WTC11 (cell line): Measurements from ENCODE around the gene TMCC2. TPM values are rescaled to one million over a fixed set of nuclear protein-coding genes. Genes with fewer than 3 reads are reported as not detected.

Experiments used
- ATAC-seq: fragments of 200-7000 bp; cut with Tn5 transposase; 2 replicates; pipeline ENCODE4 v1.10.0; 2021; ENCODE audit warnings: mild to moderate bottlenecking, moderate library complexity
- CTCF ChIA-PET: fragments of 300-600 bp; sonication (Branson Sonifier 250); formaldehyde crosslinking; loops from one replicate; lab custom pipeline; 2021; ENCODE audit warnings: antibody characterized with exemption; lab: Charles Lee
- POLR2A ChIA-PET: fragments of 350-600 bp; sonication (Branson Sonifier 250); formaldehyde crosslinking; loops from one replicate; lab custom pipeline; 2021; ENCODE audit warnings: antibody characterized with exemption; lab: Charles Lee
- DNase-seq: peaks from one replicate; pipeline ENCODE4 v3.0.0; 2021; ENCODE audit warnings: low spot score
- H3K27ac Mint-ChIP-seq: 2 replicates; pipeline ENCODE4 v1.8.0; 2021; ENCODE audit warnings: mixed read lengths
- H3K27me3 Mint-ChIP-seq: 2 replicates; pipeline ENCODE4 v1.8.0; 2021; ENCODE audit warnings: low read depth, mild to moderate bottlenecking, moderate library complexity, mixed read lengths
- H3K36me3 Mint-ChIP-seq: 2 replicates; pipeline ENCODE4 v1.8.0; 2021; ENCODE audit warnings: mixed read lengths
- H3K4me1 Mint-ChIP-seq: 2 replicates; pipeline ENCODE4 v1.8.0; 2022; ENCODE audit warnings: mixed read lengths
- H3K4me3 Mint-ChIP-seq: 2 replicates; pipeline ENCODE4 v1.8.0; 2021; ENCODE audit warnings: mild to moderate bottlenecking, moderate library complexity, mixed read lengths
- H3K9me3 Mint-ChIP-seq: 2 replicates; pipeline ENCODE4 v1.8.0; 2021; ENCODE audit warnings: mixed read lengths
- ATF1 ChIP-seq: sonication (generic); formaldehyde crosslinking; IDR thresholded peaks from 2 replicates; pipeline ENCODE4 v1.8.1; 2023; ENCODE audit warnings: mild to moderate bottlenecking, moderate library complexity, missing genetic modification reagents
- CDX4 ChIP-seq: fragments of 250-450 bp; sonication (Bioruptor Pico); IDR thresholded peaks from 2 replicates; pipeline ENCODE4 v1.9.0; 2021; ENCODE audit warnings: moderate library complexity, mild to moderate bottlenecking, inconsistent platforms, borderline replicate concordance
- CREB1 ChIP-seq: sonication (generic); formaldehyde crosslinking; IDR thresholded peaks from 2 replicates; pipeline ENCODE4 v1.8.0; 2023; ENCODE audit warnings: mild to moderate bottlenecking, missing genetic modification reagents
- CREM ChIP-seq: sonication (generic); formaldehyde crosslinking; IDR thresholded peaks from 2 replicates; pipeline ENCODE4 v1.8.1; 2022; ENCODE audit warnings: mild to moderate bottlenecking, missing genetic modification reagents, moderate library complexity
- FOXK1 ChIP-seq: sonication (generic); formaldehyde crosslinking; IDR thresholded peaks from 2 replicates; pipeline ENCODE4 v1.8.0; 2022; ENCODE audit warnings: mild to moderate bottlenecking, moderate library complexity, missing genetic modification reagents
- FOXP1 ChIP-seq: sonication (generic); formaldehyde crosslinking; IDR thresholded peaks from 2 replicates; pipeline ENCODE4 v1.8.0; 2022; ENCODE audit warnings: missing genetic modification reagents, mild to moderate bottlenecking, moderate library complexity, borderline replicate concordance
- FOXP4 ChIP-seq: sonication (generic); formaldehyde crosslinking; IDR thresholded peaks from 2 replicates; pipeline ENCODE4 v1.8.0; 2022; ENCODE audit warnings: mild to moderate bottlenecking, missing genetic modification reagents
- HMGXB4 ChIP-seq: sonication (generic); formaldehyde crosslinking; IDR thresholded peaks from 2 replicates; pipeline ENCODE4 v1.8.1; 2023; ENCODE audit warnings: mild to moderate bottlenecking, moderate library complexity, missing genetic modification reagents
- JAZF1 ChIP-seq: fragments of 250-450 bp; sonication (Bioruptor Pico); IDR thresholded peaks from 2 replicates; pipeline ENCODE4 v1.9.0; 2021; ENCODE audit warnings: moderate library complexity, mild to moderate bottlenecking, inconsistent platforms
- KAT7 ChIP-seq: sonication (generic); formaldehyde crosslinking; IDR thresholded peaks from 2 replicates; pipeline ENCODE4 v1.8.1; 2023; ENCODE audit warnings: missing genetic modification reagents, mild to moderate bottlenecking, borderline replicate concordance
- MAX ChIP-seq: sonication (generic); formaldehyde crosslinking; IDR thresholded peaks from 2 replicates; pipeline ENCODE4 v1.8.0; 2022; ENCODE audit warnings: mild to moderate bottlenecking, missing genetic modification reagents
- MXD4 ChIP-seq: fragments of 250-450 bp; sonication (Bioruptor Pico); IDR thresholded peaks from 2 replicates; pipeline ENCODE4 v1.8.0; 2021; ENCODE audit warnings: mild to moderate bottlenecking, moderate library complexity, borderline replicate concordance
- NR1H2 ChIP-seq: sonication (generic); formaldehyde crosslinking; IDR thresholded peaks from 2 replicates; pipeline ENCODE4 v1.9.0; 2021; ENCODE audit warnings: mild to moderate bottlenecking, moderate library complexity, missing genetic modification reagents
- SMAD4 ChIP-seq: sonication (generic); formaldehyde crosslinking; IDR thresholded peaks from 2 replicates; pipeline ENCODE4 v1.8.0; 2022; ENCODE audit warnings: mild to moderate bottlenecking, missing genetic modification reagents
- TEAD1 ChIP-seq: sonication (generic); formaldehyde crosslinking; IDR thresholded peaks from 2 replicates; pipeline ENCODE4 v1.8.0; 2022; ENCODE audit warnings: mild to moderate bottlenecking, missing genetic modification reagents
- TP53 ChIP-seq: sonication (generic); formaldehyde crosslinking; IDR thresholded peaks from 2 replicates; pipeline ENCODE4 v1.8.1; 2023; ENCODE audit warnings: mild to moderate bottlenecking, missing genetic modification reagents
- USF1 ChIP-seq: sonication (generic); formaldehyde crosslinking; IDR thresholded peaks from 2 replicates; pipeline ENCODE4 v1.8.0; 2022; ENCODE audit warnings: mild to moderate bottlenecking, missing genetic modification reagents
- ZBTB43 ChIP-seq: sonication (generic); formaldehyde crosslinking; IDR thresholded peaks from 2 replicates; pipeline ENCODE4 v1.8.1; 2023; ENCODE audit warnings: mild to moderate bottlenecking, missing genetic modification reagents
- ZNF219 ChIP-seq: sonication (generic); formaldehyde crosslinking; IDR thresholded peaks from 2 replicates; pipeline ENCODE4 v1.8.0; 2023; ENCODE audit warnings: missing genetic modification reagents, mild to moderate bottlenecking, borderline replicate concordance
- ZNF416 ChIP-seq: fragments of 250-450 bp; sonication (Bioruptor Pico); IDR thresholded peaks from 2 replicates; pipeline ENCODE4 v1.9.0; 2021; ENCODE audit warnings: mild to moderate bottlenecking, inconsistent platforms
- ZNF425 ChIP-seq: fragments of 250-450 bp; sonication (Bioruptor Pico); conservative IDR thresholded peaks from 2 replicates; pipeline ENCODE4 v1.9.0; 2021; ENCODE audit warnings: mild to moderate bottlenecking
- total RNA-seq: library from RNA; stranded (reverse); gene quantifications from 3 replicates; pipeline ENCODE4 v1.2.3, GENCODE V29; 2021

Gene TMCC2
- total RNA-seq, 1 experiment from 2014 or later, result 9.5 TPM

GRCh38 chr1:205235951-205236350, 8.2 kb downstream of the TMCC2 start (continued):
- TF ChIP-seq ZNF425 (CRISPR knock-in tag) (no peak), ZNF416 (CRISPR knock-in tag) (no peak), CDX4 (CRISPR knock-in tag) (no peak)

GRCh38 chr1:205236526-205236925, 8.8 kb downstream of the TMCC2 start:
- no peak for DNase-seq
- POLR2A ChIA-PET, result no interaction called here
- Mint-ChIP-seq H3K27me3 (no peaks in the 10 kb centered on the region), H3K27ac (no peak overlapping the region), H3K4me3 (no peak overlapping the region), H3K4me1 (peaks cover 9% of the 10 kb centered on the region), H3K9me3 (no peaks in the 10 kb centered on the region), H3K36me3 (no peaks in the 10 kb centered on the region)
- CTCF ChIA-PET, result interaction anchor here (4.9 kb wide), 1 partner anchor 8 kb away, joined by 32 read pairs; the partner anchor contains the start of gene TMCC2
- TF ChIP-seq FOXP4 (no peak), FOXK1 (CRISPR knock-in tag) (no peak), MXD4 (CRISPR knock-in tag) (no peak), CDX4 (CRISPR knock-in tag) (no peak)
- ATAC-seq, result no peak

- H3K4me1 Mint-ChIP-seq, result peaks cover 9% of the 10 kb centered on the region
- DNase-seq (no peak), ATAC-seq (no peak)
- H3K27ac Mint-ChIP-seq, result no peak overlapping the region
- no peaks in the 10 kb centered on the region for H3K9me3 Mint-ChIP-seq
- no peak overlapping the region for H3K4me3 Mint-ChIP-seq
- H3K36me3 Mint-ChIP-seq, result no peaks in the 10 kb centered on the region
- no peaks in the 10 kb centered on the region for H3K27me3 Mint-ChIP-seq
- ChIA-PET POLR2A (no interaction called here), CTCF (interaction anchor here (4.9 kb wide), 1 partner anchor 8 kb away, joined by 32 read pairs; the partner anchor contains the start of gene TMCC2)
- TF ChIP-seq TEAD1 (CRISPR knock-in tag), result no peak
- TF ChIP-seq USF1 (CRISPR knock-in tag), result no peak
- no peak for TF ChIP-seq FOXP1 (CRISPR knock-in tag)
- TF ChIP-seq ZNF219 (CRISPR knock-in tag), result no peak
- TF ChIP-seq CREB1 (CRISPR knock-in tag), result no peak
- no peak for TF ChIP-seq MXD4 (CRISPR knock-in tag)
- no peak for TF ChIP-seq ZBTB43 (CRISPR knock-in tag)
- no peak for TF ChIP-seq TP53 (CRISPR knock-in tag)
- TF ChIP-seq HMGXB4 (CRISPR knock-in tag), result no peak
- no peak for TF ChIP-seq JAZF1 (CRISPR knock-in tag)
- TF ChIP-seq MAX, result no peak
- TF ChIP-seq ATF1 (CRISPR knock-in tag), result no peak
- no peak for TF ChIP-seq SMAD4 (CRISPR knock-in tag)
- no peak for TF ChIP-seq NR1H2 (CRISPR knock-in tag)
- TF ChIP-seq CREM (CRISPR knock-in tag), result no peak
- no peak for TF ChIP-seq KAT7
These were observed 9.3 kb downstream of the TMCC2 start for GRCh38 chr1:205236951-205237475.
